Stimulated activated CD8-positive, alpha-beta memory T cell treated with anti-CD3 and anti-CD28 coated beads, Interleukin-12 subunit alpha, Interleukin-12 subunit beta, amount 100 ng/mL, for 4 hours (primary cell): Measurements from ENCODE around the gene TMEM131.
"Not testable (repeated sequence)": the region's sequence is repeated elsewhere in the genome, so short reads cannot be mapped to it uniquely, and the experiment has no call there.

ENCODE experiments used
- DNase-seq: peaks from one replicate; pipeline ENCODE4 v3.0.0-alpha.2; 2020; ENCODE audit warnings: low read depth

TMEM131 gene

GRCh38 chr2:97995734-97996624, at the start of gene TMEM131:
TSS of gene TMEM131 (minus strand) at chr2:97995948. CDS start at chr2:97995662, 286 bp downstream.
- DNase-seq: peak; percentile 94

- not testable (repeated sequence) for DNase-seq
Measured at GRCh38 chr2:98044730-98045129, 49.0 kb upstream of the TMEM131 start.

- no peak for DNase-seq
Measured at GRCh38 chr2:98043101-98043500, 47.4 kb upstream of the TMEM131 start.

GRCh38 chr2:98040331-98040939, 44.7 kb upstream of the TMEM131 start:
- no peak for DNase-seq

GRCh38 chr2:98039085-98039756, 43.5 kb upstream of the TMEM131 start:
- DNase-seq: no peak

GRCh38 chr2:98037666-98038336, 42.1 kb upstream of the TMEM131 start:
- DNase-seq: no peak

- no peak for DNase-seq
Measured at GRCh38 chr2:98037206-98037605, 41.5 kb upstream of the TMEM131 start.

- no peak for DNase-seq
Measured at GRCh38 chr2:98036349-98037000, 40.7 kb upstream of the TMEM131 start.

- no peak for DNase-seq
Measured at GRCh38 chr2:98034745-98035144, 39.0 kb upstream of the TMEM131 start.

- DNase-seq: no peak
Measured at GRCh38 chr2:98032086-98032485, 36.3 kb upstream of the TMEM131 start.

- DNase-seq: no peak
Measured at GRCh38 chr2:98029718-98030222, 34.0 kb upstream of the TMEM131 start.

GRCh38 chr2:98028931-98029717, 33.4 kb upstream of the TMEM131 start:
- DNase-seq: no peak

- no peak for DNase-seq
Measured at GRCh38 chr2:98028101-98028561, 32.4 kb upstream of the TMEM131 start.

- no peak for DNase-seq
Measured at GRCh38 chr2:98027538-98027937, 31.8 kb upstream of the TMEM131 start.

- no peak for DNase-seq
Measured at GRCh38 chr2:98026927-98027522, 31.3 kb upstream of the TMEM131 start.

- no peak for DNase-seq
Measured at GRCh38 chr2:98026292-98026691, 30.5 kb upstream of the TMEM131 start.

- DNase-seq: no peak
Measured at GRCh38 chr2:98025481-98026037, 29.8 kb upstream of the TMEM131 start.

- DNase-seq: not testable (repeated sequence)
Measured at GRCh38 chr2:98022067-98022466, 26.3 kb upstream of the TMEM131 start.

- no peak for DNase-seq
Measured at GRCh38 chr2:98020992-98021713, 25.4 kb upstream of the TMEM131 start.
